H7 (cell line): ENCODE data around the gene TIMMDC1. TPM values are rescaled to one million over a fixed set of nuclear protein-coding genes. Genes with fewer than 3 reads are reported as not detected.
"Not testable (repeated sequence)": the region's sequence is repeated elsewhere in the genome, so short reads cannot be mapped to it uniquely, and the experiment has no call there.

Source experiments
- DNase-seq: peaks from one replicate; pipeline ENCODE4 v3.0.0; 2012
- H3K27me3 ChIP-seq: 2 replicates; pipeline ENCODE4 v1.6.0; 2011; ENCODE audit warnings: mild to moderate bottlenecking, low read length; ENCODE audit not compliant: control insufficient read depth, insufficient read depth
- H3K36me3 ChIP-seq: replicated peaks from 2 replicates; pipeline ENCODE4 v1.5.1; 2011; ENCODE audit warnings: low read length; ENCODE audit not compliant: control insufficient read depth, insufficient read depth
- H3K4me3 ChIP-seq: 2 replicates; pipeline ENCODE4 v1.5.1; 2011; ENCODE audit warnings: low read depth, mild to moderate bottlenecking, control low read depth, low read length, moderate library complexity; ENCODE audit not compliant: insufficient read depth
- total RNA-seq: library from RNA; depleted of rRNA; stranded (reverse); fragments of >200 nt; shearing (Covaris generic); gene quantifications from 2 replicates; pipeline ENCODE4 v1.2.3, GENCODE V29; 2014

Gene TIMMDC1
- total RNA-seq, 1 experiment from 2014 or later, result 84.0 TPM

DNA sequence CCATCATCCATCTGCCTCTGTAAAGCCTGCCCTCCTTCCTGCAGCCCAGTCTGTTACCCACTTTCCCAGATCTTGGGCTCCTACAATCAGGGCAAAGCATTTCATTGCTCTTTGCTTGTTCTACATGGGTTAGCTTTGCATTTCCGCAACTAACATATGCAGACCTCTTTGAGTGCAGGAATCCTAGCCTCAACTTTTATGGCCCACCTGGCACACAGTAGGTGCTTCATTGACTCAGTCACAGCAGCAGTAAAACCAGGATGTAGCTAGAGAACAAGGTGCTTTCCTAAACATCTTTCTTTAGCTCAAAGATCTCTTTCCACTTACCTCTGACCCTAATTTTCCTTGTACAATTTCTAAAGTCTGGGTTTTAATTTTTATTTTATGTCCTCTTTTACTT lies 57.6 kb downstream of the TIMMDC1 start:
- no peak for DNase-seq
- Histone ChIP-seq H3K4me3 (no peak overlapping the region), H3K27me3 (no peaks in the 10 kb centered on the region; the same call in 1 of the 2 replicates), H3K36me3 (no peaks in the 10 kb centered on the region)

DNA sequence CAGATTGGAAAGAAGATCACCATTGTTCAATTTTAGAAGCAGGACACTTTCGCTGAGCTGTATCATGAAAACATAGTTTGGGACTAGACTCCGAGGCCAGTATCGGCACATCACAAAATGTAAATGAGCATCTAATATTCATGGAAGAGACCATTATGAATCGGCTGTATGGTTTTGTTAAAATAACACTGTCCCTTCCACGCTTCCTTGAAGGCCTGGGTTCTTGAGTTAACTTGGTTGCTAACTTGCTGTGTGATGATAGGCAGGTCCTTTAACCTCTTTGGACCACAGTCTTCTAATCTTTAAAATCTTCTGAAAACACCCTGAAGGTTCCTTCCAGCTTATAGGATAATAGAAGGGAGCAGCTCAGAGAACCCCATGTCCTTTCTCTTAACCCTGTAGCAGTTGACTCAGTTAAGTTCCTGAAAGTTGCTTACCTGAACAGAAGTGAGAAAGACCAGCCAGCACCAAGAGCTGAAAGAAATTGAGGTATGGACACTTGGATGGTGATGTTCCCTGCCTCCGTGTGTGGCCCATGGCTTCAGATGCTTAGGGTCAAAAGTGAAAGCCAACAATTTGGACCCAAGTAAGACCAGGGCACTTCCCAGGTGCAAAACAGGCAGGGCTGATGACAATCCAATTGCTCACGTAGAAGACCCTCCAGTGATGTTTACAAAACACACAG lies 59.0 kb downstream of the TIMMDC1 start:
- no peaks in the 10 kb centered on the region for H3K36me3 ChIP-seq
- no peaks in the 10 kb centered on the region; the same call in 1 of the 2 replicates for H3K27me3 ChIP-seq
- H3K4me3 ChIP-seq, result no peak overlapping the region
- no peak for DNase-seq

- Histone ChIP-seq H3K36me3 (no peaks in the 10 kb centered on the region), H3K4me3 (no peak overlapping the region), H3K27me3 (no peaks in the 10 kb centered on the region; the same call in 1 of the 2 replicates)
- no peak for DNase-seq
These were observed 59.5 kb downstream of the TIMMDC1 start for GRCh38 chr3:119557877-119558269.

- no peak for DNase-seq
- no peaks in the 10 kb centered on the region; the same call in 1 of the 2 replicates for H3K27me3 ChIP-seq
- H3K4me3 ChIP-seq, result no peak overlapping the region
- H3K36me3 ChIP-seq, result no peaks in the 10 kb centered on the region
These were observed 60.4 kb downstream of the TIMMDC1 start for GRCh38 chr3:119558626-119559317.

- Histone ChIP-seq H3K36me3 (no peaks in the 10 kb centered on the region), H3K4me3 (no peak within 1 kb of the TSS), H3K27me3 (no peaks in the 10 kb centered on the region; the same call in 1 of the 2 replicates)
- DNase-seq, result peak; percentile 57
These were observed 61.2 kb downstream of the TIMMDC1 start, which contains the start of gene CD80 for GRCh38 chr3:119559441-119559963. CD80 (minus strand) TSS chr3:119559614; CDS start chr3:119557728, 1,886 bp downstream.

GRCh38 chr3:119560160-119560559 lies 61.8 kb downstream of the TIMMDC1 start:
- no peaks in the 10 kb centered on the region; the same call in 1 of the 2 replicates for H3K27me3 ChIP-seq
- DNase-seq, result no peak
- H3K36me3 ChIP-seq, result no peaks in the 10 kb centered on the region
- no peak overlapping the region for H3K4me3 ChIP-seq

GRCh38 chr3:119562307-119562961 lies 64.1 kb downstream of the TIMMDC1 start:
- Histone ChIP-seq H3K4me3 (no peak overlapping the region), H3K36me3 (no peaks in the 10 kb centered on the region), H3K27me3 (no peaks in the 10 kb centered on the region)
- no peak for DNase-seq

DNA sequence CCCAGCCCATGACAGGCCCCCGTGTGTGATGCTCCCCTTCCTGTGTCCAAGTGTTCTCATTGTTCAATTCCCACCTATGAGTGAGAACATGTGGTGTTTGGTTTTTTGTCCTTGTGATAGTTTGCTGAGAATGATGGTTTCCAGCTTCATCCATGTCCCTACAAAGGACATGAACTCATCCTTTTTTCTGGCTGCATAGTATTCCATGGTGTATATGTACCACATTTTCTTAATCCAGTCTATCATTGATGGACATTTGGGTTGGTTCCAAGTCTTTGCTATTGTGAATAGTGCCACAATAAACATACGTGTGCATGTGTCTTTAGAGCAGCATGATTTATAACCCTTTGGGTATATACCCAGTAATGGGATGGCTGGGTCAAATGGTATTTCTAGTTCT lies 65.0 kb downstream of the TIMMDC1 start:
- not testable (repeated sequence) for DNase-seq, H3K4me3 ChIP-seq, H3K36me3 ChIP-seq, H3K27me3 ChIP-seq

DNA sequence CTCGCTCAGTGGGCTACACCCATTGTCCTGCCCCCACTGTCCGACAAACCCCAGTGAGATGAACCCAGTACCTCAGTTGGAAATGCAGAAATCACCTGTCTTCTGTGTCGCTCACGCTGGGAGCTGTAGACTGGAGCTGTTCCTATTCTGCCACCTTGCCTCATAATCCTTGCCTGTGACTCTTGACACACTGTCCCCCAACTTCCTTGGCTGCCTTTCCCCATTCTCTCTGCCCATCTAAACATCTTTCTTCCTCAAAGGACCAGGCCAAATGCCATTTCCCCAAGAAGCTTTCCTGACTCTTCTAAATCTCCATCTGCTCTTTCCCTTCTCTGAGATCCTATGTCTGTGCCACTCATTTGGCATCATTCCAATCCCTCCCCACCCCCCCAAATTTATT lies 70.8 kb downstream of the TIMMDC1 start:
- DNase-seq, result no peak
- no peaks in the 10 kb centered on the region for H3K27me3 ChIP-seq
- H3K4me3 ChIP-seq, result no peak overlapping the region
- no peaks in the 10 kb centered on the region for H3K36me3 ChIP-seq

DNA sequence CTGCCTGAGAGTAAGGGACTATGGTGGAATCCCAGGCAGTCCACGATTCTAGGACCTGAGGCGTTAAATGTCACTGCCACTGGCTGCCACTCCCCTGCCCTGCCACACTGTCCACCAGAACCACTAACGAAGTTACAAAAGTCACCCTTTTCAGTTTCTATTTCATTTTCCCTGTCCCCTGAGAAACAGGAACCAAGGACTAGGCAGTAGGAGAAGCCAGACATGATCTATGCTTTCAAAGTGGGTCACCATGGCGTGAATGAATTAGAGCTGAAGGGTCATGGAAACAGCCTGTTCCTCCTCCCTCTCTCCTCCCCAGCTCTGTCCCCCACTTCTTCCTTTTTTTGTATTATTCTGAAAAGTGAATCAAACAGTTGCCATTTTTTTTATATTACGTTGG lies 71.9 kb downstream of the TIMMDC1 start:
- no peaks in the 10 kb centered on the region for H3K36me3 ChIP-seq
- no peak overlapping the region for H3K4me3 ChIP-seq
- H3K27me3 ChIP-seq, result no peaks in the 10 kb centered on the region
- no peak for DNase-seq

- H3K4me3 ChIP-seq, result no peak overlapping the region
- DNase-seq, result no peak
These were observed 72.9 kb downstream of the TIMMDC1 start for GRCh38 chr3:119571230-119571629.

DNA sequence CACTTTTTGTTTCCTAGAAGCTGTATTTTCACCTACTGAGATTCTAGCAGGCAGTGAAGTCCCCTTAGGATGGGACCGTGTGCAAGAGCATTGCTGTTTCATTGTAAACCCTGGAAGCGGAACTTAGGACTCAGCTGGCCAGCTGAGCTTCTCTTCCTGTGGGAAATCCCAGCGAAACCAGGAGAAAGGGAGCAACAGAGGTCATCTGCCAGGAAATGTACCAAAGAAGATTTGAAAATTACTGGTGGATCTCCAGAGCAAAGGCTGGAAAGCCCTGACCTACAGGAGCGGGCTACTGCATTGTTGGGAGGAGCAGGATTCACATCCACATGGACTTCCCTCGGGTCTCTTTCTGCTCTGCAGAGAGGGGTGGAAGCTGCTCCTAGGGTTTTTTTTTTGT lies 73.3 kb downstream of the TIMMDC1 start:
- no peak for DNase-seq
- no peaks in the 10 kb centered on the region for H3K27me3 ChIP-seq
- H3K4me3 ChIP-seq, result no peak overlapping the region
- H3K36me3 ChIP-seq, result no peaks in the 10 kb centered on the region

More at GRCh38 chr3:119571230-119571629, 72.9 kb downstream of the TIMMDC1 start:
- no peaks in the 10 kb centered on the region for H3K27me3 ChIP-seq
- H3K36me3 ChIP-seq, result no peaks in the 10 kb centered on the region
